Endothelial cell (in vitro differentiated cells): ENCODE results near the gene CEMIP. TPM values are rescaled to one million over a fixed set of nuclear protein-coding genes. Genes with fewer than 3 reads are reported as not detected.

ENCODE experiments used
- DNase-seq: peaks from one replicate; pipeline ENCODE4 v3.0.0; 2021; ENCODE audit warnings: low spot score
- H3K27ac Mint-ChIP-seq: one replicate; pipeline ENCODE4 v1.8.0; 2021; ENCODE audit warnings: mixed read lengths, inconsistent platforms; ENCODE audit not compliant: unreplicated experiment
- H3K27me3 Mint-ChIP-seq: one replicate; pipeline ENCODE4 v1.8.0; 2021; ENCODE audit warnings: mild to moderate bottlenecking, moderate library complexity, mixed read lengths, inconsistent platforms; ENCODE audit not compliant: unreplicated experiment
- H3K36me3 Mint-ChIP-seq: one replicate; pipeline ENCODE4 v1.8.0; 2021; ENCODE audit warnings: mild to moderate bottlenecking, low read depth, mixed read lengths, inconsistent platforms; ENCODE audit not compliant: unreplicated experiment
- H3K4me1 Mint-ChIP-seq: one replicate; pipeline ENCODE4 v1.8.0; 2021; ENCODE audit warnings: mild to moderate bottlenecking, mixed read lengths, inconsistent platforms; ENCODE audit not compliant: unreplicated experiment
- H3K4me3 Mint-ChIP-seq: one replicate; pipeline ENCODE4 v1.8.0; 2021; ENCODE audit warnings: mild to moderate bottlenecking, mixed read lengths, inconsistent platforms; ENCODE audit not compliant: unreplicated experiment
- H3K9me3 Mint-ChIP-seq: one replicate; pipeline ENCODE4 v1.8.0; 2021; ENCODE audit warnings: mixed read lengths, inconsistent platforms; ENCODE audit not compliant: unreplicated experiment
- CTCF ChIP-seq: fragments of 200-600 bp; sonication (generic); IDR thresholded peaks from one replicate; pipeline ENCODE4 v1.5.0; 2021; ENCODE audit warnings: antibody characterized with exemption; ENCODE audit not compliant: unreplicated experiment
- total RNA-seq: library from RNA; stranded (reverse); fragmentation: NEBNext Ultra II Directional; extraction: Animal tissue kit (Norgen Biotek cat#: 25700); gene quantifications from one replicate; pipeline ENCODE4 v1.2.1, GENCODE V29; 2021; ENCODE audit not compliant: unreplicated experiment

CEMIP gene
- total RNA-seq, 1 donor from 2014 or later = not detected

DNA sequence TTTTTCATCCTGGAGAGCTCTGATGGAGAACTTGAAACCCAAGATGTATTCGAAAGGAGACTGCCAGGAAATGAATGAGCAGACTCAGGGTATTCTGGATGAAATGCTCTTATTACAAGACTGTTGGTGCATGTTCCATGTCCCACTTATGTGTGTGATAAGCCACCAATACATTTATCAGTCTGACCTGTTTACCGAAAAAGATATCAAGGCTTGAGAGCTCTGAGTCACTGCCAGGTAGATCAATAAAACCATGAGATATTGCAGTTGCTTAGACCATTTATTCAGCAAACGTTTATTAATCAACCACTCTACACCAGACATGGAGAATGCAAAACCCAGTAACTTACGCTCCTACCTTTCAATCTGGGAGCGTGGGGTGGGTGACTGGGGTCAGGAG, 17.2 kb downstream of the CEMIP start:
- no peaks in the 10 kb centered on the region for H3K36me3 Mint-ChIP-seq
- DNase-seq = no peak
- no peak overlapping the region for H3K27ac Mint-ChIP-seq
- TF ChIP-seq CTCF = no peak
- no peaks in the 10 kb centered on the region for H3K4me1 Mint-ChIP-seq
- H3K27me3 Mint-ChIP-seq = peaks cover 3% of the 10 kb centered on the region
- H3K9me3 Mint-ChIP-seq = no peaks in the 10 kb centered on the region
- no peak overlapping the region for H3K4me3 Mint-ChIP-seq

GRCh38 chr15:80798911-80799310, 19.7 kb downstream of the CEMIP start:
- H3K4me3 Mint-ChIP-seq = no peak overlapping the region

DNA sequence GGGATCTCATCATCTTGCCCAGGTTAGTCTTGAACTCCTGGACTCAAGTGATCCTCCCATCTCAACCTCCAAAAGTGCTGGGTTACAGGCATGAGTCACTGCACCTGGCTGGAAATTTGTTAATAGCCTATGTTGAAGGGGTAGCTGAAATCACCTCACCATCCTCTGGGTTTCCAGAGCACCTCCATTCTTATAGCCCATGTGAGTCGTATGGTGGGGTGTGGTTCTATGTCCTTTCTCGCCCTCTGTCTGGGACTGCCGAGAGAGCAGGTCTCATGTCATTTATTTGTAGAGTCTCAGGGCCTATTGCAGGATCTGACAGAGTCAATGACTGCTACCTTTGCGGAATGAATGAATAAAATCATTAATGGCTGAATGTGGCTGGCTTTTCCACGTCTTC, 20.9 kb downstream of the CEMIP start:
- H3K4me1 Mint-ChIP-seq = no peaks in the 10 kb centered on the region
- no peak overlapping the region for H3K4me3 Mint-ChIP-seq
- no peak for DNase-seq
- no peaks in the 10 kb centered on the region for H3K9me3 Mint-ChIP-seq
- peaks cover 4% of the 10 kb centered on the region for H3K27me3 Mint-ChIP-seq
- no peak overlapping the region for H3K27ac Mint-ChIP-seq
- no peak for TF ChIP-seq CTCF
- H3K36me3 Mint-ChIP-seq = no peaks in the 10 kb centered on the region

More at GRCh38 chr15:80798911-80799310, 19.7 kb downstream of the CEMIP start:
- Mint-ChIP-seq H3K27me3 (peaks cover 2% of the 10 kb centered on the region), H3K9me3 (no peaks in the 10 kb centered on the region), H3K36me3 (no peaks in the 10 kb centered on the region), H3K27ac (no peak overlapping the region), H3K4me1 (no peaks in the 10 kb centered on the region)
- DNase-seq = no peak
- TF ChIP-seq CTCF = no peak

DNA sequence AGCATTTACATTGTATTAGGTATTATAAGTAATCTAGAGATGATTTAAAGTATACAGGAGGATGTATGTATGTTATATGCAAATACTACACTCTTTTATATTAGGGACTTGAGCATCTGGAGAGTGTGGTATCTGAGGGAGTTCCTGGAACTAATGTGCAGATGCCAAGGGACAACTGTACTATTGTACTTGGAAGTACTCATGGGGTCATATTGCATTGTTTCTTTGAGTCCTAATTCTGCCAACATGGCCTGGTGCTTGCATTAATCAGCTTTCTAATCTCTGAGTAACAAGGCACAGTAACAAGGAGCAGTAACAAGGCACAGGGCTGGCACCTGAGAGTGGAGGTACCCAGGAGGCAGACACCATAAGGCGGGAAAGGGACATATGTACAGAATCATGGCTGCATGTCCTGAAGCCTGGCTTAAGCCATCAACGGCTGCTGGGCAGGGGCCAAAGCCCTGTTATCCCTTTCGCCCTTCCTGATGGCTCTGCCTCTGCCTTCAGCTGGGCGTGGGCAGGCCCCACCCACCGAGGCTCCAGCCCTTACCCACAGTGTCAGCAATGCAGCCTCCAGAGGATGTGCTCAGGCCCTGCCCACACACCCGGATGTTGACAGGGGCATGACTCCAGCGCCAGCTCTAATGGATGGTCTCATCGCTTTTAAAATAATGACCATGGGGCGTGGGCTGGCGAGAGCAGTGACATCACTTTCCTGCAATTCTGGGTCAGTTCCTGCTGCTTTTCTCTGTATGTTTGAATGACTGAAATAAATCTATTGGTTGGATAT, 22.9 kb downstream of the CEMIP start:
- Mint-ChIP-seq H3K9me3 (no peaks in the 10 kb centered on the region), H3K27me3 (peaks cover 4% of the 10 kb centered on the region), H3K4me3 (no peak overlapping the region), H3K36me3 (no peaks in the 10 kb centered on the region), H3K27ac (no peak overlapping the region), H3K4me1 (no peaks in the 10 kb centered on the region)
- TF ChIP-seq CTCF = no peak
- DNase-seq = no peak
